HG03066 (cell line): ENCODE results near the gene AGAP1.

Experiments used
- ATAC-seq: cut with Tn5 transposase; IDR thresholded peaks from one replicate; pipeline ENCODE4 v1.9.1; 2021; ENCODE audit warnings: low read depth; ENCODE audit not compliant: unreplicated experiment

The AGAP1 gene

GRCh38 chr2:235820571-235820970 is 326.7 kb downstream of the AGAP1 start:
- no peak for ATAC-seq

GRCh38 chr2:235824331-235824730 is 330.5 kb downstream of the AGAP1 start:
- no peak for ATAC-seq

- no peak for ATAC-seq
Observed at GRCh38 chr2:235825946-235826345, 332.1 kb downstream of the AGAP1 start.

- ATAC-seq: no peak
Observed at GRCh38 chr2:235826826-235827225, 333.0 kb downstream of the AGAP1 start.

- ATAC-seq: no peak
Observed at GRCh38 chr2:235827585-235827992, 333.7 kb downstream of the AGAP1 start.

GRCh38 chr2:235829726-235830125 is 335.9 kb downstream of the AGAP1 start:
- no peak for ATAC-seq

GRCh38 chr2:235831755-235832154 is 337.9 kb downstream of the AGAP1 start:
- ATAC-seq: no peak

- no peak for ATAC-seq
Observed at GRCh38 chr2:235832941-235833340, 339.1 kb downstream of the AGAP1 start.

- ATAC-seq: no peak
Observed at GRCh38 chr2:235833971-235834620, 340.3 kb downstream of the AGAP1 start.

- no peak for ATAC-seq
Observed at GRCh38 chr2:235834781-235835180, 340.9 kb downstream of the AGAP1 start.

- no peak for ATAC-seq
Observed at GRCh38 chr2:235835810-235836209, 342.0 kb downstream of the AGAP1 start.

GRCh38 chr2:235836491-235836911 is 342.7 kb downstream of the AGAP1 start:
- ATAC-seq: no peak

- no peak for ATAC-seq
Observed at GRCh38 chr2:235839226-235839625, 345.4 kb downstream of the AGAP1 start.

- ATAC-seq: no peak
Observed at GRCh38 chr2:235839974-235840373, 346.1 kb downstream of the AGAP1 start.

GRCh38 chr2:235841863-235842262 is 348.0 kb downstream of the AGAP1 start:
- ATAC-seq: no peak

- ATAC-seq: no peak
Observed at GRCh38 chr2:235842941-235843340, 349.1 kb downstream of the AGAP1 start.

GRCh38 chr2:235843591-235844395 is 349.9 kb downstream of the AGAP1 start:
- ATAC-seq: no peak

- no peak for ATAC-seq
Observed at GRCh38 chr2:235844561-235844960, 350.7 kb downstream of the AGAP1 start.

- ATAC-seq: no peak
Observed at GRCh38 chr2:235845245-235845644, 351.4 kb downstream of the AGAP1 start.

- no peak for ATAC-seq
Observed at GRCh38 chr2:235847576-235847975, 353.7 kb downstream of the AGAP1 start.

GRCh38 chr2:235848055-235848454 is 354.2 kb downstream of the AGAP1 start:
- ATAC-seq: no peak

- no peak for ATAC-seq
Observed at GRCh38 chr2:235848946-235849345, 355.1 kb downstream of the AGAP1 start.
